Thyroid gland (tissue), 4 donors: Measurements from ENCODE around the gene DDB1.

ENCODE experiments used
- CTCF ChIP-seq, 6 experiments: fragments of 200-600 bp in 3 of 6; fragments of 450-650 bp in 3 of 6; sonication (generic) in 3 of 6; IDR thresholded peaks; one replicate each; pipeline ENCODE4 v1.5.1; 2016 to 2019; ENCODE audit warnings: antibody characterized with exemption in 6 of 6, mild to moderate bottlenecking in 2 of 6, inconsistent platforms in 1 of 6, moderate library complexity in 1 of 6
- POLR2A ChIP-seq, 2 donors: fragments of 450-650 bp; IDR thresholded peaks; one replicate each; pipeline ENCODE4 v1.6.1; 2017; ENCODE audit warnings: antibody characterized with exemption in 2 of 2, mild to moderate bottlenecking in 2 of 2, moderate library complexity in 1 of 2

- TF ChIP-seq POLR2A (IDR thresholded peaks at IDR 0.05) (no peak), CTCF (IDR thresholded peaks at IDR 0.05) (no peak)
Observed at GRCh38 chr11:61287338-61287977, 45.4 kb downstream of the DDB1 start.
